K562 (cell line): ENCODE data around the gene PRKAA1. TPM values are rescaled to one million over a fixed set of nuclear protein-coding genes. Genes with fewer than 3 reads are reported as not detected.

Experiments
- ATAC-seq: fragments of 200-7000 bp; cut with Tn5 transposase; 3 replicates; pipeline ENCODE4 v1.9.1; 2020; ENCODE audit warnings: moderate library complexity
- BruUV-seq: library from RNA; stranded (reverse); fragments of 400-500 nt; replicated peaks from 2 replicates; lab custom pipeline; 2021; lab: Mats Ljungman, UMichigan
- CTCF ChIA-PET: fragments of 300-600 bp; formaldehyde crosslinking; extraction: SDS; loops from one replicate; lab custom pipeline; 2021; ENCODE audit warnings: low intra/inter-chr PET ratio; lab: Yijun Ruan, JAX
- POLR2A ChIA-PET: fragments of 300-600, 350-650 bp; sonication (Branson Sonifier 250); formaldehyde crosslinking; extraction: SDS; loops from one replicate; lab custom pipeline; 2021; ENCODE audit warnings: antibody characterized with exemption, inconsistent platforms; lab: Yijun Ruan, JAX
- DNase-seq, 4 experiments: peaks; one replicate each; pipeline versions ENCODE4 v3.0.0 to v3.0.0-alpha.2; 2011 to 2018; ENCODE audit warnings: low spot score in 3 of 4, mixed read lengths in 3 of 4; ENCODE audit errors: extremely low read depth in 1 of 4
- FAIRE-seq: peaks from 2 replicates; lab custom pipeline; 2011; peaks lifted over from hg19 to GRCh38; lab: Jason Lieb, UNC
- H2AFZ ChIP-seq: 2 replicates; pipeline ENCODE4 v1.6.0; 2011; ENCODE audit warnings: low read depth, low read length, control low read depth, inconsistent platforms
- H3K27ac ChIP-seq: fragments of 200-600 bp; 3 replicates; pipeline ENCODE4 v1.8.0; 2011; ENCODE audit warnings: low read depth, mild to moderate bottlenecking, control low read depth, inconsistent platforms, low read length, moderate library complexity, mixed read lengths; ENCODE audit errors: extremely low read depth
- H3K27me3 ChIP-seq, 2 experiments: fragments of 300-600 bp in 1 of 2; 2 replicates in 1 of 2; 3 replicates in 1 of 2; pipeline versions ENCODE4 v1.6.0 to v1.8.0; 2011; ENCODE audit warnings: inconsistent platforms in 2 of 2, low read length in 2 of 2, mild to moderate bottlenecking in 1 of 2, mixed read lengths in 1 of 2, moderate library complexity in 1 of 2; ENCODE audit not compliant: control insufficient read depth in 2 of 2, insufficient read depth in 2 of 2
- H3K36me3 ChIP-seq: fragments of 300-600 bp; 3 replicates; pipeline ENCODE4 v1.8.0; 2011; ENCODE audit warnings: mild to moderate bottlenecking, low read length, inconsistent platforms; ENCODE audit not compliant: control insufficient read depth, insufficient read depth
- H3K4me1 ChIP-seq, 2 experiments: fragments of 200-600 bp in 1 of 2; replicated peaks in 1 of 2; 2 replicates in 1 of 2; 3 replicates in 1 of 2; pipeline versions ENCODE4 v1.5.1 to v1.8.0; 2011; ENCODE audit warnings: inconsistent platforms in 2 of 2, low read length in 2 of 2, mild to moderate bottlenecking in 1 of 2, mixed read lengths in 1 of 2, moderate library complexity in 1 of 2; ENCODE audit not compliant: control insufficient read depth in 2 of 2, insufficient read depth in 2 of 2
- H3K4me2 ChIP-seq: 2 replicates; pipeline ENCODE4 v1.6.1; 2011; ENCODE audit warnings: low read length, control low read depth, inconsistent platforms, mixed read lengths; ENCODE audit not compliant: insufficient read depth
- H3K4me3 ChIP-seq: fragments of 200-600 bp; sonication (generic), shearing (Covaris generic); 2 replicates; pipeline ENCODE4 v1.5.1; 2016; ENCODE audit warnings: control low read depth, inconsistent platforms
- H3K79me2 ChIP-seq: fragments of 200-600 bp; 3 replicates; pipeline ENCODE4 v1.8.0; 2011; ENCODE audit warnings: low read length, inconsistent platforms; ENCODE audit not compliant: control insufficient read depth, insufficient read depth
- H3K9ac ChIP-seq, 2 experiments: 2 replicates each; pipeline versions ENCODE4 v1.6.0 to v1.6.1; 2011; ENCODE audit warnings: low read depth in 2 of 2, low read length in 2 of 2, control low read depth in 1 of 2, inconsistent platforms in 1 of 2, mild to moderate bottlenecking in 1 of 2, mixed read lengths in 1 of 2; ENCODE audit not compliant: insufficient read depth in 1 of 2
- H3K9me1 ChIP-seq: one replicate; pipeline ENCODE4 v1.6.0; 2011; ENCODE audit warnings: inconsistent platforms, mild to moderate bottlenecking, low read length, moderate library complexity; ENCODE audit not compliant: control insufficient read depth, insufficient read depth
- H3K9me3 ChIP-seq: replicated peaks from 2 replicates; pipeline ENCODE4 v1.5.1; 2011; ENCODE audit warnings: low read depth, low read length, inconsistent platforms; ENCODE audit not compliant: control insufficient read depth, insufficient read depth
- H4K20me1 ChIP-seq: replicated peaks from 2 replicates; pipeline ENCODE4 v1.6.1; 2011; ENCODE audit warnings: low read length, inconsistent platforms, mixed read lengths; ENCODE audit not compliant: control insufficient read depth, insufficient read depth
- C11orf30 ChIP-seq: fragments of 450-650 bp; IDR thresholded peaks from 2 replicates; pipeline ENCODE4 v1.6.1; 2016; ENCODE audit warnings: low read depth, mild to moderate bottlenecking
- HDAC8 ChIP-seq: fragments of 450-650 bp; IDR thresholded peaks from 2 replicates; pipeline ENCODE4 v1.6.1; 2016; ENCODE audit warnings: mild to moderate bottlenecking, missing genetic modification characterization, moderate library complexity, missing compliant biosample characterization
- JUN ChIP-seq, 2 experiments: sonication (generic) in 1 of 2; formaldehyde crosslinking in 1 of 2; IDR thresholded peaks; 2 replicates each; pipeline versions ENCODE4 v1.6.1 to v1.8.0; 2012 to 2022; ENCODE audit warnings: borderline replicate concordance in 2 of 2, mild to moderate bottlenecking in 2 of 2, improper control_type of control experiment in 1 of 2, low read depth in 1 of 2, low read length in 1 of 2, missing genetic modification reagents in 1 of 2
- THRAP3 ChIP-seq: fragments of 450-650 bp; IDR thresholded peaks from 2 replicates; pipeline ENCODE4 v1.6.1; 2016; ENCODE audit warnings: mild to moderate bottlenecking, inconsistent platforms, borderline replicate concordance
- ZNF239 ChIP-seq: fragments of 250-450 bp; sonication (Bioruptor Pico); IDR thresholded peaks from 2 replicates; pipeline ENCODE4 v1.4.0; 2020; ENCODE audit warnings: mild to moderate bottlenecking
- WGBS: fragments of 100-300 bp; shearing (Covaris generic); methylation state at CpG from one replicate; pipeline ENCODE4 v1.1.6; 2016; ENCODE audit warnings: low coverage, mixed read lengths; ENCODE audit not compliant: insufficient coverage; ENCODE audit errors: missing lambda C conversion rate; 5-methylcytosine and 5-hydroxymethylcytosine counted together
- in situ Hi-C: fragments of 300-500 bp; cut with MboI; formaldehyde crosslinking; loops from 4 replicates; pipeline ENCODE4 v1.15.0; 2018; ENCODE audit warnings: inconsistent platforms, mixed read lengths
- intact Hi-C: fragments of 100-400 bp; cut with micrococcal nuclease; formaldehyde crosslinking; loops from 2 replicates; pipeline ENCODE4 v1.14.2; 2022
- polyA plus RNA-seq, 8 experiments: library from polyadenylated mRNA; depleted of rRNA in 4 of 8; stranded (reverse) in 5 of 8; unstranded in 3 of 8; fragments of >200 nt; fragmentation: Nextera tagmentation in 2 of 8; fragmentation: Illumina TruSeq in 1 of 8; extraction: Ambion mirVana in 2 of 8; extraction: Trizol in 1 of 8; gene quantifications; 2 replicates each; pipeline versions ENCODE4 v1.2.1 to v1.2.3, GENCODE V29; 2011 to 2014; ENCODE audit warnings: inconsistent platforms in 1 of 8, missing spikeins in 1 of 8
- total RNA-seq, 7 experiments: library from RNA; depleted of rRNA in 6 of 7; stranded (reverse); fragments of >200 nt in 6 of 7; fragmentation: Illumina TruSeq in 2 of 7; extraction: Trizol in 2 of 7; gene quantifications; 2 replicates each; pipeline versions ENCODE4 v1.2.1 to v1.2.3, GENCODE V29; 2011 to 2021; ENCODE audit warnings: low replicate concordance in 1 of 7
- TF ChIP-seq, protein P1 (sequence below): fragments of 450-650 bp; IDR thresholded peaks from 2 replicates; pipeline ENCODE4 v1.6.1; 2017; ENCODE audit warnings: antibody characterized with exemption
- TF ChIP-seq, protein P2 (sequence below): sonication (generic); formaldehyde crosslinking; IDR thresholded peaks from 2 replicates; pipeline ENCODE4 v1.8.0; 2022; ENCODE audit warnings: mild to moderate bottlenecking, missing genetic modification reagents
- TF ChIP-seq, protein P3 (sequence below): sonication (generic); formaldehyde crosslinking; IDR thresholded peaks from 2 replicates; pipeline ENCODE4 v1.8.1; 2022; ENCODE audit warnings: missing genetic modification reagents

Gene PRKAA1
- total and polyA plus RNA-seq, 9 of the 15 experiments (the other 6 are each of a cell fraction or from before 2014, with no cell fraction given), result 24.5 to 84.0 (median 51.4) TPM

DNA sequence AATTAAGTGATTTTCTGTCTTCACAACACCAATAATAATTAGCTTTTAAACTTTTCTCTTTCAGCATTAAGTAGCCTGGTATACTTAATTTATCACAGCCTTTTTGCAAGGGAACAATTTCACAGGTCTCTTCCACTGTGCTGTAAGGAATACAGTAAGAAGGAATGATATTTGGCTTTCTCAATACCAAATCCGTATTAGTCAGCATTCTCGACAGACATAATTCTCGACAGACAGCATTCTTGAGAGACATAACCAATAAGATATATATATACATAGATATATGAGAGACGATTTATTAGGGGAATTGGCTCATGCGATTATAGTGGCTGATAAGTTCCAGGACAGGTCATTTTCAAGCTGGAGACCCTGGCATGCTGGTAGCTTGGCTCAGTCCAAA is 18.0 kb downstream of the PRKAA1 start:
- H4K20me1 ChIP-seq, result peaks cover 10% of the 10 kb centered on the region
- intact Hi-C loops, result no loop called here
- H3K4me2 ChIP-seq, result no peak overlapping the region
- no peak overlapping the region for H3K9ac ChIP-seq
- H2AFZ ChIP-seq, result no peak overlapping the region
- no peak overlapping the region for H3K4me3 ChIP-seq
- peaks cover 77% of the 10 kb centered on the region for H3K79me2 ChIP-seq
- POLR2A ChIA-PET, result interaction anchor here (0.7 to 1.5 kb wide), 5 partner anchors 9 to 1355 kb away, joined by 3 to 5 read pairs (median 3); partner anchors contain the start of gene DAB2
- in situ Hi-C loops, result no loop called here
- ATAC-seq (no peak), DNase-seq (no peak), FAIRE-seq (no peak)
- no peaks in the 10 kb centered on the region for H3K27me3 ChIP-seq
- H3K9me1 ChIP-seq, result no peaks in the 10 kb centered on the region
- BruUV-seq, result no TSS peak
- peaks cover 0 to under 1% of the 10 kb centered on the region in 2 experiments; a peak in 1 of 5 replicates for H3K4me1 ChIP-seq
- H3K27ac ChIP-seq, result no peak overlapping the region
- CTCF ChIA-PET, result no interaction called here
- peaks cover 23% of the 10 kb centered on the region for H3K36me3 ChIP-seq
- 82% methylated on average over 5 of the region's 5 CpGs for WGBS
- H3K9me3 ChIP-seq, result no peaks in the 10 kb centered on the region
- TF ChIP-seq C11orf30 (peak; percentile 60; the same call in 1 of the 2 replicates), JUN (IDR thresholded peaks at IDR 0.05; ENCODE audit: borderline replicate concordance, low read depth, low read length) (no peak), JUN (CRISPR knock-in tag; IDR thresholded peaks at IDR 0.05; ENCODE audit: borderline replicate concordance) (no peak), THRAP3 (no peak), ZNF239 (CRISPR knock-in tag) (no peak), HDAC8 (no peak)
- TF ChIP-seq, protein P1, sequence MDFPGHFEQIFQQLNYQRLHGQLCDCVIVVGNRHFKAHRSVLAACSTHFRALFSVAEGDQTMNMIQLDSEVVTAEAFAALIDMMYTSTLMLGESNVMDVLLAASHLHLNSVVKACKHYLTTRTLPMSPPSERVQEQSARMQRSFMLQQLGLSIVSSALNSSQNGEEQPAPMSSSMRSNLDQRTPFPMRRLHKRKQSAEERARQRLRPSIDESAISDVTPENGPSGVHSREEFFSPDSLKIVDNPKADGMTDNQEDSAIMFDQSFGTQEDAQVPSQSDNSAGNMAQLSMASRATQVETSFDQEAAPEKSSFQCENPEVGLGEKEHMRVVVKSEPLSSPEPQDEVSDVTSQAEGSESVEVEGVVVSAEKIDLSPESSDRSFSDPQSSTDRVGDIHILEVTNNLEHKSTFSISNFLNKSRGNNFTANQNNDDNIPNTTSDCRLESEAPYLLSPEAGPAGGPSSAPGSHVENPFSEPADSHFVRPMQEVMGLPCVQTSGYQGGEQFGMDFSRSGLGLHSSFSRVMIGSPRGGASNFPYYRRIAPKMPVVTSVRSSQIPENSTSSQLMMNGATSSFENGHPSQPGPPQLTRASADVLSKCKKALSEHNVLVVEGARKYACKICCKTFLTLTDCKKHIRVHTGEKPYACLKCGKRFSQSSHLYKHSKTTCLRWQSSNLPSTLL, result no peak
- TF ChIP-seq, protein P2, sequence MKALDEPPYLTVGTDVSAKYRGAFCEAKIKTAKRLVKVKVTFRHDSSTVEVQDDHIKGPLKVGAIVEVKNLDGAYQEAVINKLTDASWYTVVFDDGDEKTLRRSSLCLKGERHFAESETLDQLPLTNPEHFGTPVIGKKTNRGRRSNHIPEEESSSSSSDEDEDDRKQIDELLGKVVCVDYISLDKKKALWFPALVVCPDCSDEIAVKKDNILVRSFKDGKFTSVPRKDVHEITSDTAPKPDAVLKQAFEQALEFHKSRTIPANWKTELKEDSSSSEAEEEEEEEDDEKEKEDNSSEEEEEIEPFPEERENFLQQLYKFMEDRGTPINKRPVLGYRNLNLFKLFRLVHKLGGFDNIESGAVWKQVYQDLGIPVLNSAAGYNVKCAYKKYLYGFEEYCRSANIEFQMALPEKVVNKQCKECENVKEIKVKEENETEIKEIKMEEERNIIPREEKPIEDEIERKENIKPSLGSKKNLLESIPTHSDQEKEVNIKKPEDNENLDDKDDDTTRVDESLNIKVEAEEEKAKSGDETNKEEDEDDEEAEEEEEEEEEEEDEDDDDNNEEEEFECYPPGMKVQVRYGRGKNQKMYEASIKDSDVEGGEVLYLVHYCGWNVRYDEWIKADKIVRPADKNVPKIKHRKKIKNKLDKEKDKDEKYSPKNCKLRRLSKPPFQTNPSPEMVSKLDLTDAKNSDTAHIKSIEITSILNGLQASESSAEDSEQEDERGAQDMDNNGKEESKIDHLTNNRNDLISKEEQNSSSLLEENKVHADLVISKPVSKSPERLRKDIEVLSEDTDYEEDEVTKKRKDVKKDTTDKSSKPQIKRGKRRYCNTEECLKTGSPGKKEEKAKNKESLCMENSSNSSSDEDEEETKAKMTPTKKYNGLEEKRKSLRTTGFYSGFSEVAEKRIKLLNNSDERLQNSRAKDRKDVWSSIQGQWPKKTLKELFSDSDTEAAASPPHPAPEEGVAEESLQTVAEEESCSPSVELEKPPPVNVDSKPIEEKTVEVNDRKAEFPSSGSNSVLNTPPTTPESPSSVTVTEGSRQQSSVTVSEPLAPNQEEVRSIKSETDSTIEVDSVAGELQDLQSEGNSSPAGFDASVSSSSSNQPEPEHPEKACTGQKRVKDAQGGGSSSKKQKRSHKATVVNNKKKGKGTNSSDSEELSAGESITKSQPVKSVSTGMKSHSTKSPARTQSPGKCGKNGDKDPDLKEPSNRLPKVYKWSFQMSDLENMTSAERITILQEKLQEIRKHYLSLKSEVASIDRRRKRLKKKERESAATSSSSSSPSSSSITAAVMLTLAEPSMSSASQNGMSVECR (CRISPR knock-in tag), result no peak
- TF ChIP-seq, protein P3, sequence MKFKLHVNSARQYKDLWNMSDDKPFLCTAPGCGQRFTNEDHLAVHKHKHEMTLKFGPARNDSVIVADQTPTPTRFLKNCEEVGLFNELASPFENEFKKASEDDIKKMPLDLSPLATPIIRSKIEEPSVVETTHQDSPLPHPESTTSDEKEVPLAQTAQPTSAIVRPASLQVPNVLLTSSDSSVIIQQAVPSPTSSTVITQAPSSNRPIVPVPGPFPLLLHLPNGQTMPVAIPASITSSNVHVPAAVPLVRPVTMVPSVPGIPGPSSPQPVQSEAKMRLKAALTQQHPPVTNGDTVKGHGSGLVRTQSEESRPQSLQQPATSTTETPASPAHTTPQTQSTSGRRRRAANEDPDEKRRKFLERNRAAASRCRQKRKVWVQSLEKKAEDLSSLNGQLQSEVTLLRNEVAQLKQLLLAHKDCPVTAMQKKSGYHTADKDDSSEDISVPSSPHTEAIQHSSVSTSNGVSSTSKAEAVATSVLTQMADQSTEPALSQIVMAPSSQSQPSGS, result no peak
